SK-N-SH treated with all-trans-retinoic acid at 6 μM for 48 hours (cell line): ENCODE data around the gene MRTFA.
"Not testable (repeated sequence)": the region's sequence is repeated elsewhere in the genome, so short reads cannot be mapped to it uniquely, and the experiment has no call there.

Source experiments
- ATAC-seq: fragments of 200-7000 bp; cut with Tn5 transposase; 3 replicates; pipeline ENCODE4 v1.9.1; 2020; ENCODE audit warnings: mild to moderate bottlenecking, moderate library complexity
- ARNTL ChIP-seq: fragments of 450-650 bp; formaldehyde crosslinking; IDR thresholded peaks from 2 replicates; pipeline ENCODE4 v1.5.0; 2020; ENCODE audit warnings: low read depth, mild to moderate bottlenecking, moderate library complexity, borderline replicate concordance
- CSDC2 ChIP-seq: fragments of 250-450 bp; sonication (Bioruptor Pico); IDR thresholded peaks from 2 replicates; pipeline ENCODE4 v1.5.0; 2020; ENCODE audit warnings: mild to moderate bottlenecking, moderate library complexity
- ESRRG ChIP-seq: fragments of 250-450 bp; sonication (Bioruptor Pico); IDR thresholded peaks from 2 replicates; pipeline ENCODE4 v1.6.1; 2021; ENCODE audit warnings: mild to moderate bottlenecking
- GLIS3 ChIP-seq: fragments of 250-450 bp; sonication (Bioruptor Pico); IDR thresholded peaks from 2 replicates; pipeline ENCODE4 v1.5.0; 2020; ENCODE audit warnings: mild to moderate bottlenecking, moderate library complexity
- ISL1 ChIP-seq: fragments of 250-450 bp; sonication (Bioruptor Pico); IDR thresholded peaks from 2 replicates; pipeline ENCODE4 v2.1.2; 2022; ENCODE audit warnings: mild to moderate bottlenecking, moderate library complexity
- OSR1 ChIP-seq: fragments of 250-450 bp; sonication (Bioruptor Pico); IDR thresholded peaks from 2 replicates; pipeline ENCODE4 v1.8.0; 2022; ENCODE audit warnings: moderate library complexity, mild to moderate bottlenecking, inconsistent platforms
- PPARA ChIP-seq: fragments of 250-450 bp; sonication (Bioruptor Pico); IDR thresholded peaks from 2 replicates; pipeline ENCODE4 v1.5.0; 2020; ENCODE audit warnings: mild to moderate bottlenecking, borderline replicate concordance
- RARB ChIP-seq: fragments of 250-450 bp; sonication (Bioruptor Pico); IDR thresholded peaks from 2 replicates; pipeline ENCODE4 v1.8.0; 2021; ENCODE audit warnings: mild to moderate bottlenecking, moderate library complexity
- TCF4 ChIP-seq: fragments of 250-450 bp; sonication (Bioruptor Pico); IDR thresholded peaks from 2 replicates; pipeline ENCODE4 v1.8.0; 2021; ENCODE audit warnings: mild to moderate bottlenecking, moderate library complexity, borderline replicate concordance
- TOX ChIP-seq: fragments of 250-450 bp; sonication (Bioruptor Pico); IDR thresholded peaks from 2 replicates; pipeline ENCODE4 v1.8.0; 2021; ENCODE audit warnings: mild to moderate bottlenecking, moderate library complexity, borderline replicate concordance
- ZC3H10 ChIP-seq: fragments of 250-450 bp; sonication (Bioruptor Pico); IDR thresholded peaks from 2 replicates; pipeline ENCODE4 v1.5.1; 2021; ENCODE audit warnings: mild to moderate bottlenecking, moderate library complexity
- ZFP3 ChIP-seq: fragments of 250-450 bp; sonication (Bioruptor Pico); IDR thresholded peaks from 2 replicates; pipeline ENCODE4 v1.5.0; 2020; ENCODE audit warnings: mild to moderate bottlenecking, moderate library complexity
- ZFP30 ChIP-seq: fragments of 450-650 bp; formaldehyde crosslinking; IDR thresholded peaks from 2 replicates; pipeline ENCODE4 v1.5.0; 2022; ENCODE audit warnings: mild to moderate bottlenecking, moderate library complexity
- ZNF565 ChIP-seq: fragments of 450-650 bp; formaldehyde crosslinking; conservative IDR thresholded peaks from 2 replicates; pipeline ENCODE4 v1.5.0; 2020; ENCODE audit warnings: low read depth, mild to moderate bottlenecking, moderate library complexity
- ZNF70 ChIP-seq: fragments of 450-650 bp; formaldehyde crosslinking; IDR thresholded peaks from 2 replicates; pipeline ENCODE4 v1.5.0; 2020; ENCODE audit warnings: mild to moderate bottlenecking, moderate library complexity
- ZNF8 ChIP-seq: fragments of 450-650 bp; formaldehyde crosslinking; IDR thresholded peaks from 2 replicates; pipeline ENCODE4 v1.5.0; 2020; ENCODE audit warnings: mild to moderate bottlenecking, moderate library complexity
- TF ChIP-seq, protein P1 (sequence below): fragments of 250-450 bp; sonication (Bioruptor Pico); IDR thresholded peaks from 2 replicates; pipeline ENCODE4 v1.5.0; 2020; ENCODE audit warnings: mild to moderate bottlenecking, moderate library complexity
- TF ChIP-seq, protein P2 (sequence below): fragments of 250-450 bp; sonication (Bioruptor Pico); IDR thresholded peaks from 2 replicates; pipeline ENCODE4 v1.8.0; 2020; ENCODE audit warnings: mild to moderate bottlenecking, moderate library complexity, borderline replicate concordance
- TF ChIP-seq, protein P3 (sequence below): fragments of 250-450 bp; sonication (Bioruptor Pico); IDR thresholded peaks from 2 replicates; pipeline ENCODE4 v1.5.1; 2020; ENCODE audit warnings: low read depth, mild to moderate bottlenecking, moderate library complexity

MRTFA gene

DNA sequence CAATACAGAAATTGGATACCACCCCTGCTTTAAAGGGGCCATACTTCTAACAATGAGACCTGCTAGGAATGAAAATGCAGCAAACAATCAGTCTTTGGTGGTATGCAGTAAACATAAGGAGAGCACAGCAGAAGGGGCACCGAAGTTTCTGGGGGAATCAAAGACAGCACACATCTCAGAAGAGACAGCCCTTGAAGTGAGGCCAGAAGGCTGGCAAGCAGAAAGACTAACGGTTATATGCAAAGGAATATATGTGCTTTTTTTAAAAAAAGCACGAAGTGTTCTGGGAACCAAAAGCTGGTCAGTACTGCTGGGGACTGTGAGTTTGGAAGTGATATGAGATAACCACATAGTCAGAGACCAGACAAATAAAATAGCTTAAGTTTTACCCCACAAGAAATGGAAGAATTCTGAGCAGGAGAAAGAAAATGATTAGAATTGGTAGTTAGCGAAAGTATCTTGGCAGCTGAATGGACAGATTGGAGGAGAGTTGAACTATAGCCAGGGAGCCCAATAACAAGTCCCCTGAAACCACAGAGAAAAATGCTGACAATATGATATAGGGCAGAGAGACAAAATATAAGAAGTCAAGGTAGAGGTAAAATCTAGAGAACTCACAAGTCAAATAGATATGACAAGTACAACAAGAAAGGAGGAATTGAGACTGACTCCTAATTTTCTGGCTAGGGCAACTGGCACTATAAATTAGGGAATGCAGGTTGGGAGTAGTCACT lies 125.7 kb downstream of the MRTFA start:
- TF ChIP-seq TCF4 (CRISPR knock-in tag) (no peak), ZFP3 (CRISPR knock-in tag) (no peak), RARB (CRISPR knock-in tag) (no peak), ZFP30 (CRISPR knock-in tag) (no peak), GLIS3 (CRISPR knock-in tag) (no peak), OSR1 (no peak), ZNF8 (CRISPR knock-in tag) (no peak)
- TF ChIP-seq, protein P1, sequence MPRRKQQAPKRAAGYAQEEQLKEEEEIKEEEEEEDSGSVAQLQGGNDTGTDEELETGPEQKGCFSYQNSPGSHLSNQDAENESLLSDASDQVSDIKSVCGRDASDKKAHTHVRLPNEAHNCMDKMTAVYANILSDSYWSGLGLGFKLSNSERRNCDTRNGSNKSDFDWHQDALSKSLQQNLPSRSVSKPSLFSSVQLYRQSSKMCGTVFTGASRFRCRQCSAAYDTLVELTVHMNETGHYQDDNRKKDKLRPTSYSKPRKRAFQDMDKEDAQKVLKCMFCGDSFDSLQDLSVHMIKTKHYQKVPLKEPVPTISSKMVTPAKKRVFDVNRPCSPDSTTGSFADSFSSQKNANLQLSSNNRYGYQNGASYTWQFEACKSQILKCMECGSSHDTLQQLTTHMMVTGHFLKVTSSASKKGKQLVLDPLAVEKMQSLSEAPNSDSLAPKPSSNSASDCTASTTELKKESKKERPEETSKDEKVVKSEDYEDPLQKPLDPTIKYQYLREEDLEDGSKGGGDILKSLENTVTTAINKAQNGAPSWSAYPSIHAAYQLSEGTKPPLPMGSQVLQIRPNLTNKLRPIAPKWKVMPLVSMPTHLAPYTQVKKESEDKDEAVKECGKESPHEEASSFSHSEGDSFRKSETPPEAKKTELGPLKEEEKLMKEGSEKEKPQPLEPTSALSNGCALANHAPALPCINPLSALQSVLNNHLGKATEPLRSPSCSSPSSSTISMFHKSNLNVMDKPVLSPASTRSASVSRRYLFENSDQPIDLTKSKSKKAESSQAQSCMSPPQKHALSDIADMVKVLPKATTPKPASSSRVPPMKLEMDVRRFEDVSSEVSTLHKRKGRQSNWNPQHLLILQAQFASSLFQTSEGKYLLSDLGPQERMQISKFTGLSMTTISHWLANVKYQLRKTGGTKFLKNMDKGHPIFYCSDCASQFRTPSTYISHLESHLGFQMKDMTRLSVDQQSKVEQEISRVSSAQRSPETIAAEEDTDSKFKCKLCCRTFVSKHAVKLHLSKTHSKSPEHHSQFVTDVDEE (CRISPR knock-in tag) = no peak
- TF ChIP-seq, protein P2, sequence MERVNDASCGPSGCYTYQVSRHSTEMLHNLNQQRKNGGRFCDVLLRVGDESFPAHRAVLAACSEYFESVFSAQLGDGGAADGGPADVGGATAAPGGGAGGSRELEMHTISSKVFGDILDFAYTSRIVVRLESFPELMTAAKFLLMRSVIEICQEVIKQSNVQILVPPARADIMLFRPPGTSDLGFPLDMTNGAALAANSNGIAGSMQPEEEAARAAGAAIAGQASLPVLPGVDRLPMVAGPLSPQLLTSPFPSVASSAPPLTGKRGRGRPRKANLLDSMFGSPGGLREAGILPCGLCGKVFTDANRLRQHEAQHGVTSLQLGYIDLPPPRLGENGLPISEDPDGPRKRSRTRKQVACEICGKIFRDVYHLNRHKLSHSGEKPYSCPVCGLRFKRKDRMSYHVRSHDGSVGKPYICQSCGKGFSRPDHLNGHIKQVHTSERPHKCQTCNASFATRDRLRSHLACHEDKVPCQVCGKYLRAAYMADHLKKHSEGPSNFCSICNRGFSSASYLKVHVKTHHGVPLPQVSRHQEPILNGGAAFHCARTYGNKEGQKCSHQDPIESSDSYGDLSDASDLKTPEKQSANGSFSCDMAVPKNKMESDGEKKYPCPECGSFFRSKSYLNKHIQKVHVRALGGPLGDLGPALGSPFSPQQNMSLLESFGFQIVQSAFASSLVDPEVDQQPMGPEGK (CRISPR knock-in tag) = no peak
- ATAC-seq = no peak

DNA sequence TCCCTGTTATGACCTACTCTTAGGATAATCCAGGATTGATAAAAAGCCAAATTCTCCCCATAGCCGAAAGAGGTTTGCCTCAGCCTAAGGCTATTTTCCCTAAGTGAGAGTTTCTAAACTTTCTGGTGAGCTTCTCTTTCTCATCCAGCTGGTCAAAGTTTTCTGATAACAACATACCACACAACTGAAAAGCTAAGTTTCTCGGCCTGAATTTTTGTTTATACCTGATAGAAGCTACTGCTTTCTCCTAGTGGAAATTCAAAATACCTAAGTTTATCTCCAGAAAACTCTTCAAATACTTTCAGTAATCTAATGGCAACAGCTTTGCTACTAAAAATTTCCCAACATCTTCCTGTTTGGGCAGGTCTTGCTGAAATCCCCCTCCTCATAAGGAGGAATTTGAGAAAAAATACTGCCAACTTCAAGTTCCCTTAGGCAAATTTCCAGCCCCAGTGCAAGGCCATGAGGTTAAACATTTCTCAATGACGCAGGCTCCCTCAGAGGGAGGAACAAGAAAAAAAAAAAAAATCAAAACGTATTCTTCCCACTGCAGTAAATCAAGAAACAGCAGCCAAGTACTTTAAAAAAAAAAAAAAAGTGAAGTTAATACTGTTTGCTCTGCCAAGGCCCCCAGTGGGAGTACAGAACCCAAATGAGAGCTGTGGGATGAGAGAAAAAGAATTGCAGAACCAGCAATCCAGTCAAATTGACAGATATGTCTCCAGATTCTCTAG lies 127.0 kb downstream of the MRTFA start:
- peak; percentile 31 for ATAC-seq
- TF ChIP-seq ISL1 (CRISPR knock-in tag) = 0 out of 2 replicates have a peak, but pooled peaks have one; percentile 7
- no peak for TF ChIP-seq ZNF565 (CRISPR knock-in tag)
- TF ChIP-seq ZC3H10 (CRISPR knock-in tag) = no peak
- TF ChIP-seq, protein P3, sequence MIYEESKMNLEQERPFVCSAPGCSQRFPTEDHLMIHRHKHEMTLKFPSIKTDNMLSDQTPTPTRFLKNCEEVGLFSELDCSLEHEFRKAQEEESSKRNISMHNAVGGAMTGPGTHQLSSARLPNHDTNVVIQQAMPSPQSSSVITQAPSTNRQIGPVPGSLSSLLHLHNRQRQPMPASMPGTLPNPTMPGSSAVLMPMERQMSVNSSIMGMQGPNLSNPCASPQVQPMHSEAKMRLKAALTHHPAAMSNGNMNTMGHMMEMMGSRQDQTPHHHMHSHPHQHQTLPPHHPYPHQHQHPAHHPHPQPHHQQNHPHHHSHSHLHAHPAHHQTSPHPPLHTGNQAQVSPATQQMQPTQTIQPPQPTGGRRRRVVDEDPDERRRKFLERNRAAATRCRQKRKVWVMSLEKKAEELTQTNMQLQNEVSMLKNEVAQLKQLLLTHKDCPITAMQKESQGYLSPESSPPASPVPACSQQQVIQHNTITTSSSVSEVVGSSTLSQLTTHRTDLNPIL = no peak
- TF ChIP-seq, all 23 proteins: peak for 1

DNA sequence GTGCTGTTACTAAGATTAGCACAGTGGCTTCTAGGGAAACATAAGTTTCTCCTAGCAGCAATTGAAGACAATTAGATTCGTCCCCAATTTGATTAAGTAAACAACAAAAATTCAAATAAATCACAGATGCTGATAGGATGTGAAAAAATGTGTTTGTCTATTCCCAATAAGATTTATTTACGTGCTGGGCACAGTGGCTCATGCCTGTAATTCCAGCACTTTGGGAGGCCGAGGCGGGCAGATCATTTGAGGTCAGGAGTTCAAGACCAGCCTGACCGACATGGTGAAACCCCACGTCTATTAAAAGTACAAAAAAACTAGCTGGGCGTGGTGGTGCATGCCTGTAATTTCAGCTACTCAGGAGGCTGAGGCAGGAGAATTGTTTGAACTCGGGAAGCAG lies 128.5 kb downstream of the MRTFA start:
- ATAC-seq = not testable (repeated sequence)

DNA sequence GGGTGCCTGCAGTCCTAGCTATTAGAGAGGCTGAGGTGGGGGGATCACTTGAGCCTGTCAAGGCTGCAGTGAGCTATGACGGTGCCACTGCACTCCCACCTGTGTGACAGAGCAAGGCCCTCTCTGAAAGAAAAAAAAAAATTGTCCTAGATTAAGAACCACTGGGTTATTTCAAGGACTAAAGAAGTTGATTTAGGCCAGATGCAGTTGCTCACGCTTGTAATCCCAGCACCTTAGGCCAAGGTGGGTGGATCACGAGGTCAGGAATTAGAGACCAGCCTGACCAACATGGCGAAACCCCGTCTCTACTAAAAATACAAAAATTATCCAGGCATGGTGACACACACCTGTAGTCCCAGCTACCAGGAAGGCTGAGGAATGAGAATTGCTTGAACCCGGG lies 129.0 kb downstream of the MRTFA start:
- no peak for ATAC-seq
- TF ChIP-seq, protein P3 = no peak

DNA sequence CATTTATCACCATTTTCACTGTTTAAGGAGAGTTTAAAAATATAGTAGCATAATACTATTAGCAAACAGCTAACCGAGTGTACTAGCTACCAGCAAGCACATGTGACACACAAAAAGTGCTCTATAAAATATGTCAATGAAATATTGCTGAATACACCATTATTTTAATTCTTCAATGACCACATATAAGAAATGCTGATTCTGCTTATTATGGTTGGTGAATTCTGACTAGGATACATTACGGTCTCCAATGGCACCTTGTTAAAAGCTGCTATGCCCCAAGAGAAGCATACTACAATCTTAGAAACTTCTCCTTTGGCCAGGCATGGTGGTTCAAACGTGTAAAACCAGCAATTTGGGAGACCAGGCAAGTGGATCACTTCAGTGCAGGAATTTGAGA lies 129.8 kb downstream of the MRTFA start:
- ATAC-seq = no peak
- TF ChIP-seq PPARA (CRISPR knock-in tag) (no peak), ARNTL (CRISPR knock-in tag) (no peak), ZNF70 (no peak), ZFP3 (CRISPR knock-in tag) (no peak), ISL1 (CRISPR knock-in tag) (no peak), ZNF565 (CRISPR knock-in tag) (no peak), TOX (no peak), ESRRG (CRISPR knock-in tag) (no peak), ZFP30 (CRISPR knock-in tag) (no peak), CSDC2 (CRISPR knock-in tag) (no peak)
- TF ChIP-seq, protein P3 = no peak
- TF ChIP-seq, protein P1 (CRISPR knock-in tag) = no peak
